Measurements from ENCODE around the gene MEIS2.

Gene MEIS2

DNA sequence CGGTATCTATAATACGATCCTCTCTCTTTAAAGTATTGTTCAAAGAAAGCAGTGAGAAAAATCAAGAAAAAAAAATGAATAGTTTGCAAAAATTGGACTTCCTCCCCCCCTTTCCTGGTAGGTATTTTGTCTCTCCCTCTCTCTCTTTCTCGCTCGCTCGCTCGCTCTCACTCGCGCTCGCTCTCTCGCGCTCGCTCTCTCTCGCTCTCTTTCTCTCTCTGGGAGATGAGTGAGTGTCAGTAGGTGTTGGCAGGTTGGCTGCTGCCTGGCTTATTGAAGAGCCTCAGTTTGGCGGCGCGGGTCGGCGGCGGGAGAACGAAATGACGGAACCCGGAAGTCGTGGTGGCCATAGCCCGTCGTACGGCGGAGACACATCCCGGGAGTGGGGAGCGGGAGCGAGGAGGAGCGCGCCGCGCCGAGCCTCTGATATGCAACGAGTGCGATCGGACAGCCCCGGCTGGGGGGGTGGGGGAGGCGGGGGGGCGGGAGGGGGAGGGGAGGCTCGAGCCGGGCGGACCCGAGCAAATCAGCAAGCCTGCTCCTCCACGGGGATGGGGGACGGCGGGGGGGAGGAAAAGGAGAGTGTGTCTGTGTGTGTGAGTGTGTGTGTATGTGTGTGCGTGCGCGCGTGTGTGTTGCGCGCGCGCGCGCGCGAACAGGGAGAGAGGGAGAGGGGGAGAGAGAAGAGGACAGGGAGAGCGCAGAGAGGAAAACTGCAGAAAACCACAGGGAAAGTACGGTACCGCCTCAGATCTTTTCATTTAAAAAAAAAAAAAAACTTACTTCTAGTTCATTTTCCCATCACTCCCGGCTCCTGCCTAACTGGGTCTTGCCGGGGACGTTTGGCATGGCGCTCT is at the start of gene MEIS2:
MEIS2 (minus strand) TSS at position 441 of the 857 bp plus-strand sequence. CDS start 1,083 bp downstream, outside the sequence.
- Mint-ChIP-seq H3K4me1 (peaks cover 65% of the 10 kb centered on the region), H3K27me3 (peaks cover 98% of the 10 kb centered on the region), H3K4me3 (peak within 1 kb of the TSS; percentile 90 to 93), H3K27ac (peak within 1 kb of the TSS; percentile 77 to 87), H3K9me3 (peaks cover 0 to 5% of the 10 kb centered on the region in 2 donors)
- ATAC-seq (peak; percentile 59), DNase-seq (peak; percentile 32 to 54)

DNA sequence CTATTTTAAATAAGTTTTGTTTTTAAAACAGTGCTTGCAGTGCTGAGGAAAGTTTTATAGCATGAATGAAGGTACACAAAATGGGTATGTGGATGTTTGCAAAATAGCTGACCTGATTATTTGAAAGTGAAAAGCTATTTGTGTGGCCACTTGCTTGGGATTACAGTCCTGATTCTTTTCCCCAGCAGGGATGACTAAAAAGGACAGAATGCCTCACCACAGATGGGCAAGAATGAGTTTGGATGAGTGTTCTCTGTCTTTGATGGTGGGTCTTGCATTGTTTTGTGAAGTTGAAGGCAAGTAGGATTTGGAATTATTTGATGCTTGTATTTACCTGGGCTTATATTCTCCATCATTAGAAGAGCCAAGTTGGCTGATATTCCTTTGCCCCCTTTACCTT is 48.8 kb upstream of the MEIS2 start:
- DNase-seq (no peak), ATAC-seq (no peak)
- H3K27ac Mint-ChIP-seq, result no peak overlapping the region
- no peaks in the 10 kb centered on the region for H3K4me1 Mint-ChIP-seq
- peaks cover 15% of the 10 kb centered on the region for H3K27me3 Mint-ChIP-seq
- H3K9me3 Mint-ChIP-seq, result no peaks in the 10 kb centered on the region
- H3K4me3 Mint-ChIP-seq, result no peak overlapping the region

DNA sequence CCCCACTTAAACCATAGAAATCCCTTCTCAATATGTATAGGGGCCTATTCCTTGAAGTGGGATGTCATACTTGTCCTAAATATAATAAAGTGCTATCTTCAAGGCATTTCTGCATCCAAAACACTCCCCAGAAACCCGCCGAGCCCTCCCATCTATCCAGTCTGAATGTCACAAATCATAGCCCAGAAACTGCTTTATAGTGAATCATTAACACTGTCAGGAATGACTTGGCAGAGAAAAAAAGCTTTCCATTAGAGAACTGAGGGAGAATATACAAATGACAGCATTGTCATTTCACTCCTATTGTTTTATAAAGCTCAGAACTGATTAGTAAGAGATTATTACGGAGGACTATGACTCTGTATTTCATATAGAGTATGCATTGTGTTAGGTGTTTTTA is 48.4 kb upstream of the MEIS2 start:
- no peaks in the 10 kb centered on the region for H3K4me1 Mint-ChIP-seq

DNA sequence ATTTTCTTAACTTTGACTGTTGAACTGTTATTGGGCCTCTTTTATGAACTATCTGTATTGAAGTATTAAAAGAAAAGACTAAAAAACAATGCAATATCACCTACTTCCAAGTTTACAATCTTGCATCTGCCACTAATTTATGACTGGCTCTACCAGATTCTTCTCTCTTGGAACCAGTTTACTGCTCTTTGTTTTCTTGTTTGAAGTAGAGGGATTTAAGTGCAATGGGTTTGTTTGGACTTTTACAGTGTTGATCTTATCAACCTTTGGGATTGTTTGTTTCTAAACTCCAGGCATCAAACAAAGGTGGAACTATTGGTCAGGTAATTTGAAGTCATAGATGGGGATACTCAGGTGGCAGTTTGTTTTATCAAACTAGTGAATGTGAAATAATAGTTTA is 43.0 kb upstream of the MEIS2 start:
- no peak overlapping the region for H3K27ac Mint-ChIP-seq
- H3K9me3 Mint-ChIP-seq, result no peaks in the 10 kb centered on the region
- H3K4me1 Mint-ChIP-seq, result no peaks in the 10 kb centered on the region

More for the DNA sequence above, 48.4 kb upstream of the MEIS2 start:
- Mint-ChIP-seq H3K4me3 (no peak overlapping the region), H3K27me3 (peaks cover 15% of the 10 kb centered on the region), H3K27ac (no peak overlapping the region), H3K9me3 (no peaks in the 10 kb centered on the region)
- ATAC-seq, result no peak
- DNase-seq, result no peak

DNA sequence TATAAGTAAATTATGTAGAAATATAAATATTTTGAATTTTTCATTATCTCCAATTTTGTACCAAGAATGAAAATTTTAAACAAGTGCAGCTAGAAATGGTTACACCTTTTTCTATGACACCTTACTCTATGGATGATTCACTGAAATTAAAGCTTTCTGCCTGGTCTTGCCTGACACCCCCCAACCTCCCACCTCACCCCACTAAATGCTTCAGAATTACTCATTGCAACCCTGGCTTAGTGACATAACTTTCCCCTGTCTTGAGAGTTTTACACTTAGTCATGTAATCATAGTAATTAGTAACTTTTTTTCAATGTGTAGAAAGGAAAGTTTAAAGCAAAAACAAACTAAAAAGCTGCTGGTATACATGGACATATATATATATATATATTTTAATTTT is 42.0 kb upstream of the MEIS2 start:
- H3K27ac Mint-ChIP-seq, result no peak overlapping the region
- no peaks in the 10 kb centered on the region for H3K4me1 Mint-ChIP-seq
- no peak for ATAC-seq
- H3K27me3 Mint-ChIP-seq, result no peaks in the 10 kb centered on the region
- DNase-seq, result no peak
- H3K9me3 Mint-ChIP-seq, result no peaks in the 10 kb centered on the region
- no peak overlapping the region for H3K4me3 Mint-ChIP-seq

More for the DNA sequence above, 43.0 kb upstream of the MEIS2 start:
- Mint-ChIP-seq H3K27me3 (no peaks in the 10 kb centered on the region), H3K4me3 (no peak overlapping the region)
- DNase-seq (no peak), ATAC-seq (no peak)

DNA sequence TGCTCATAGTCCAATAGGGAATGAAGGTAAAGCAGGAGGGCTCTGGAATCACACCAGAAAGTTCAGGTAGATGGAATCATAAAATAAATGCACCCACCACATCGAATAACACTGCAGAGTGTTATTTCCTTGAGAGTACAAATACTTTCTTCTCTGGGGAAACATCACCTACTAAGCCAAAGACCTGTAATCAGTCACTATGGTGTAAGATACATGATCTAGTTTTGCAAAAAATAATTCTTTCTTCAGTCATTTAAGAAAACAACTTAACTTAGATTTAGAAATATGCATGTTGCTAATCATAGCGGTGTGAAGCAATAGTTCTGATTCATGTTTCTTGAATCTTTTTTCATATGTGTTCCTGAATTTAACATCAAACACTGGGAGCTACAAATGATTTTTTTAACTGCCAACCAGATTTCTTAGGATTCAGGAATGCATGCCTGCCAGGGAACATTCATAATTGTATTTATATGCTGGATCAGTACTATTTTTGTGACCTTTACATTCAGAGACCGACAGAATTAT is 40.2 kb upstream of the MEIS2 start:
- no peak for DNase-seq
- Mint-ChIP-seq H3K4me3 (no peak overlapping the region), H3K9me3 (no peaks in the 10 kb centered on the region), H3K4me1 (no peaks in the 10 kb centered on the region), H3K27me3 (peaks cover 9% of the 10 kb centered on the region), H3K27ac (no peak overlapping the region)
- no peak for ATAC-seq

DNA sequence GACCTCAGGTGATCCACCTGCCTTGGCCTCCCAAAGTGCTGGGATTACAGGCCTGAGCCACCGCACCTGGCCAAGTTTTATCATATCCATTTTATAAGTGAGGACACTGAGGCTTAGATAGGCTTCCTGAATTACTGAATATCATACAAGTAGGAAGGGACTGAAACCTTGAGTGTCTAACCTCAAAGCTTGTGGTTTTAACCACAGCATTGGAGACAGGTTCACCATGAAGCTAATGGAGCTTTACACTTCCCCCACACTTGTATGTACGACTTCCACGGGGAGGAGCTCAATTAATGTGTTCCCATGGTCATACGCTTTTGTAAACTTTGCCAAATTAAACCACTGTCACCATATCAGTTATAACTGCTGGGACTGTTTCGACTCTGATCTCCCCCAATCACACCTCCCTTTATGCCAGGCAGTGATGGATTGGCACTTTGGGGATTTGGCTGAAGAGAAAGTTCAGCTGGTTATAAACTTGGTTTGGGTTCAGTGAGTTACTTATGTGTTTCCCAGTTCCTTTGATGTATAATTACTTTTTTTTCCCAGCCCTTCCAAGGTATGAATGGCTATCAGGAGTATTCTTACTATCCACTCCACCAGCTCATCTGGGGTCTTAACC is 38.4 kb upstream of the MEIS2 start:
- no peak overlapping the region for H3K27ac Mint-ChIP-seq
- DNase-seq (no peak), ATAC-seq (no peak)
- H3K9me3 Mint-ChIP-seq, result no peaks in the 10 kb centered on the region
- no peak overlapping the region for H3K4me3 Mint-ChIP-seq
- no peaks in the 10 kb centered on the region for H3K4me1 Mint-ChIP-seq
- peaks cover 9% of the 10 kb centered on the region for H3K27me3 Mint-ChIP-seq

DNA sequence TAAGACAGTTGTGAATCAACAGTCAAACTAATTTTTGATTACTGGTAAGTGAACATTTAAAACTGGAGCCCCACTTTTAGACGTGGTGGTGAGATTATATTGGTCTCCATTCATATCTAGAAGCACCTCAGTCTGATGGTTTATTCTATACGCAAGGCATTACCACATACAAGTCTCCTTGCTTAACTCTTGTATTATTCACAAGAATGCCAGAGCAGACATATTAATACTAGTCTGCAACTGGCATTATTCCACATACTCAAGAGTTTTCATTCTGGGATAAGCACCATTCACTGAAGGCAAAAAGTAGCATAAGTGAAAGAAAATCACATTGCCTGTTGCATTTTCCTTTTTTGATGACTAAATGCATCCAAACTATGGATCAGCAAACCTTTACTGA is 36.9 kb upstream of the MEIS2 start:
- no peak overlapping the region for H3K4me3 Mint-ChIP-seq
- no peak overlapping the region for H3K27ac Mint-ChIP-seq
- DNase-seq (no peak), ATAC-seq (no peak)
- H3K27me3 Mint-ChIP-seq, result peaks cover 16% of the 10 kb centered on the region
- H3K4me1 Mint-ChIP-seq, result no peaks in the 10 kb centered on the region
- no peaks in the 10 kb centered on the region for H3K9me3 Mint-ChIP-seq

DNA sequence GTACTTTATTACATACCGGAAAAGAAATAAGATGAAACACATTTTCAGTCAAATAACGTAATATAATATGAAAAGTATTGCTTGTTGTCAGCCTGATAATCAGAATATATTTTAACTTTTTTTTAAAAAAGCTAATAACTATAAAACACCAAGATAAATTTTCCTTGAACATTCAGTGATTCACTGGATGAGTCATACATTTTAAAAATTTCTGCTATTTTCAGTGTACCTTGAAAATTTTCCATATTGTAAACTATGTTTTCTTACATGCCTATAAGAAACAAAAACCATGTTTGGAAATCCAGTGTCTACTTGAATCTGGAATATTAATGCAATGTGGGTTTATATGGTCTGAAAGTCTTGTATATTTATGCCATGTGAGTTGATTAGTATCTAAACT is 36.3 kb upstream of the MEIS2 start:
- Mint-ChIP-seq H3K4me3 (no peak overlapping the region), H3K27ac (no peak overlapping the region), H3K27me3 (peaks cover 16% of the 10 kb centered on the region), H3K4me1 (no peaks in the 10 kb centered on the region), H3K9me3 (no peaks in the 10 kb centered on the region)
- no peak for ATAC-seq
- DNase-seq, result no peak

DNA sequence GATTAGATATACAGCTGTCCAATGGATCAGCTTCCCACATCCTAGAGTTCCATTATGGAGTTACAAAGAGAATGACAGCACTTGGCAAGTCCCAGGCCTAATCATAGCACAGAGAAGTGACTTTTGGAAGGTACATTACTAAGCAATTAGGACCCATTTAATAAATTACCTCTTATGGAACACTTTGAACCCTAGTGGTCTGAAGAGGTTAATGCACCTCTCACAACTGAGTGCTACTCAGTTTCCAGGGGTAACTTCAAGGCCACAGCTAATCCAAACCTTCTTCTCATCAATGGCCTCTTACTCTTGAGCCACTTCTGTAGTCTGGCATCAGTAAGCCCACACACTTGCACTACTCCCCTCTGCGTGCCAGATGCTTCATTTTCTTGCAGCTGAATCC is 34.9 kb upstream of the MEIS2 start:
- ATAC-seq (no peak), DNase-seq (no peak)
- Mint-ChIP-seq H3K27ac (no peak overlapping the region), H3K4me3 (no peak overlapping the region), H3K9me3 (no peaks in the 10 kb centered on the region), H3K27me3 (peaks cover 28% of the 10 kb centered on the region), H3K4me1 (no peaks in the 10 kb centered on the region)

DNA sequence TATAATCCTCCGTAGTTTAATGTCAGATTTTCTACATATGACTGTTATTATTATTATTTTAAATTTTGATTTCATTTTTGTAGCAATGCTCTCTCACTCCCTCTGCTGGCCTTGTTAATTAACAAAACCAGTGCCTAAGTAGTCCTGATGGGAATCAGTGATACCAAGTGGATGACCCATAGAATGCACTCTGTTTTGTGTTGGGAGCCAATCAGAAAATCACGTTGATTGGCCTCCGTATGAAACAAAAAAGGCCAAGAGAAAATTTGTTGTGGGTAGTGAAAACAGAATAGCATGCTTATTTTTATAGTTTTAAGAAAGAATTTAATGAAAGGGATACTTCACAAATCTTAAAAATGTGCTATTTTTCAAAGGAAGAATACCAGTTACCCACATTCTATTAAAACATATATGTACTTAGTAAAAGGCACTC is 34.4 kb upstream of the MEIS2 start:
- H3K27ac Mint-ChIP-seq, result no peak overlapping the region
- no peaks in the 10 kb centered on the region for H3K4me1 Mint-ChIP-seq
- H3K9me3 Mint-ChIP-seq, result no peaks in the 10 kb centered on the region
- peaks cover 29% of the 10 kb centered on the region for H3K27me3 Mint-ChIP-seq
- no peak for ATAC-seq
- no peak overlapping the region for H3K4me3 Mint-ChIP-seq
- DNase-seq, result no peak

DNA sequence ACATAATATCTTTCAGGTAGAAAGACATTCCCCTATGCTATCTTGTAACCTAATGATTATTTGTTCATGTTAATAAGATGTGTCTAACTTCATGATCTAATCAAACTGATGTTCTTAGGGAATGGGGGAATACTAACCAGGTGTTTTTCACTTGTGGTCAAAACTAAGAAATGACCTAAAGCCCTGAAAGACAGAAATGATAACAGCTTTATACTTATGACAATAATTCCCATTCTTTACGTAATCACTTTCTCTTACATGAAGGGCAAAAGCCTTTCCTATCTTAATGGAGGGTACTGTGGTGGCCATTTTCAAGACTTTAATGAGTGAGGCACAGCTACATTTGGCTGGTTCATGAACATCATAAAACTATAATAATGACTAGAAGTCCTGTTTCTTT is 33.9 kb upstream of the MEIS2 start:
- no peak for DNase-seq
- Mint-ChIP-seq H3K27me3 (peaks cover 29% of the 10 kb centered on the region), H3K4me3 (no peak overlapping the region), H3K27ac (no peak overlapping the region), H3K9me3 (no peaks in the 10 kb centered on the region), H3K4me1 (no peaks in the 10 kb centered on the region)
- no peak for ATAC-seq

DNA sequence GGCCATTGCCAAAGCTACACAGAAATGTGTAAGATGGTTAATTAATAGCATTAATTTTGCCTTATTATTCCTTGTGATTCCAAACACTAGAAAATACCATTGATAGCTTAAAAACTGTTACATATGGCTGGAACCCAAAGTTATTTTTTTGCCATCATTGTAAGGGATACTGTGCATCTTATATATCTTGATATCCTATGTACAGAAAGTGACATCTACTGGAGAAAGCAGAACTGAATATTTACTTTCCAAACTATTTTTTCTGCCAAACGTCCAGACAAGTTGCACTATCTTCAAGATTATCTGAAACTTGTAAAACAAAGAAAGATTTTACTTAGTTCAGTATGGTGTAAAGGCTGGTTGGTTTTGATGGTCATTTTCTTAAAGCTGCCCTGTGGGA is 33.3 kb upstream of the MEIS2 start:
- no peak for DNase-seq
- no peak for ATAC-seq
- H3K4me3 Mint-ChIP-seq, result no peak overlapping the region

DNA sequence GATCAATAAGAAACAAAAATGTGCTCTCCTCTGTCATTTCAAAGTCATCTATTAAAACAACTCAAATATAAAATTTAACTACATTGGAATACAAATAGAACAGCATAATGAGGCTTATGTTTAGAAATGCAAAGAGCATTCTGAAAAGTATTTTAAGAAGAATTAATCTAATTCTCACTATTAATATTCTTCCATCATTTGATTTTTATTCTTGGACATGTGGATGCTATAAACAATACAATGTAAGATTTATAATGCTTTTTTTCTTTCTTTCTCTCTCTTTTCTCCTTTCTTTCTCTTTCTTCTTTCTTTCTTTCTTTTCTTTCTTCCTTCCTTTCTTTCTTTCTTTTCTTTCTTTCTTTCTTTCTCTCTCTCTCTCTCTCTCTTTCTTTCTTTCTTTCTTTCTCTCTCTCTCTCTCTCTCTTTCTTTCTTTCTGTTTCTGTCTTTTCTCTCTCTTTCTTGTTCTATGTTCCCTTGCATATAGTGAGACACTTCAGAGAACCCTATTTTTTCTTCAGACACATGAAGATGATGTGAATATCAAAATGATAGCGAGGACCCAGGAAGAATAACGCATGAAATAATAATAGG is 32.6 kb upstream of the MEIS2 start:
- no peak overlapping the region for H3K27ac Mint-ChIP-seq
- H3K9me3 Mint-ChIP-seq, result no peaks in the 10 kb centered on the region
- DNase-seq, result no peak
- H3K27me3 Mint-ChIP-seq, result peaks cover 29% of the 10 kb centered on the region
- ATAC-seq, result no peak
- no peaks in the 10 kb centered on the region for H3K4me1 Mint-ChIP-seq
- H3K4me3 Mint-ChIP-seq, result no peak overlapping the region

More for the DNA sequence above, 33.3 kb upstream of the MEIS2 start:
- no peaks in the 10 kb centered on the region for H3K9me3 Mint-ChIP-seq
- no peaks in the 10 kb centered on the region for H3K4me1 Mint-ChIP-seq
- H3K27me3 Mint-ChIP-seq, result peaks cover 29% of the 10 kb centered on the region
- no peak overlapping the region for H3K27ac Mint-ChIP-seq

DNA sequence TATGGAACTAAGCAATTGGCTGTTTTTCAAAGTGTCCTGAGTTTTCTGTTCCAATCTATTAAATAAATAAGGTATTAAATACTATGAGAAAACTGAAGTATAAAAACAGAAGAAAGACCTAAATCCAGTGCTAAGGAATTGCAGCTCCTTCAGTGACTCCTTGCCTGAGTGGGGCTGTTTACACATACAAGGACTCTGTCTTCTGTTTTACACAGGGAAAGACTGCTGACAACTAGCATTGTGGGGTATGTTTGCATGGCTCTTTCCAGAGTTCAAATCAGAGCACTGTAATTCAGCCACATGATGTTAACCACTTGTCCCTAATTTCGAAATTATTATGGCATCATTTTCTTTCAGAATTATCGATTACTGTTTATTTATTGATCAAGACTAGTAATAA is 31.3 kb upstream of the MEIS2 start:
- DNase-seq (no peak), ATAC-seq (no peak)
- no peak overlapping the region for H3K27ac Mint-ChIP-seq
- H3K9me3 Mint-ChIP-seq, result no peaks in the 10 kb centered on the region
- no peak overlapping the region for H3K4me3 Mint-ChIP-seq
- H3K27me3 Mint-ChIP-seq, result peaks cover 29% of the 10 kb centered on the region
- no peaks in the 10 kb centered on the region for H3K4me1 Mint-ChIP-seq

DNA sequence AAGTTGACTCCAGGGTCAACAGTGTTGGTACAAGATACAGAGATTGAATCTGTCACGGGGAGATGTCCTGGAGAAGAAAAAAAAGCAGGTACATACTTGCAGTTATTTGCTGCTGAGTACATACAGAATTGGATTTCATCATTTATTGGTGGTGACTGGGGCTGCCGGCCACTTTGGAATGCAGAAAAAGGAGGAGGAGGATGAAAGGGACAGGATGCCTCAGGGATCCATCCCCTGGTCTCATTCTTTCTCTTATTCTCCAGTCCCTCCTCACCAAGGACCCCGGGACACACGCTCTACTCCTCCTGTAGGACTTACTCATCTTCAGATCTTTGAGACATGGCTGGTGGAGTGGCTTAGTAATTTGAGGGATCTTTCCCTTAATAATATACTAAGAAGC is 30.0 kb upstream of the MEIS2 start:
- no peaks in the 10 kb centered on the region for H3K9me3 Mint-ChIP-seq
- peaks cover 20% of the 10 kb centered on the region for H3K27me3 Mint-ChIP-seq
- no peaks in the 10 kb centered on the region for H3K4me1 Mint-ChIP-seq
- no peak overlapping the region for H3K4me3 Mint-ChIP-seq
- DNase-seq, result no peak
- ATAC-seq, result no peak
- no peak overlapping the region for H3K27ac Mint-ChIP-seq

All from stimulated activated naive CD8-positive, alpha-beta T cell treated with anti-CD3 and anti-CD28 coated beads, Interleukin-15, amount 100 ng/mL, for 72 hours (primary cell).